ENCODE data around the gene CAB39L. TPM values are rescaled to one million over a fixed set of nuclear protein-coding genes. Genes with fewer than 3 reads are reported as not detected.

CAB39L gene
- polyA plus RNA-seq, 1 of the 3 experiments (the other 2 are of a cell fraction) = 2.6 TPM

DNA sequence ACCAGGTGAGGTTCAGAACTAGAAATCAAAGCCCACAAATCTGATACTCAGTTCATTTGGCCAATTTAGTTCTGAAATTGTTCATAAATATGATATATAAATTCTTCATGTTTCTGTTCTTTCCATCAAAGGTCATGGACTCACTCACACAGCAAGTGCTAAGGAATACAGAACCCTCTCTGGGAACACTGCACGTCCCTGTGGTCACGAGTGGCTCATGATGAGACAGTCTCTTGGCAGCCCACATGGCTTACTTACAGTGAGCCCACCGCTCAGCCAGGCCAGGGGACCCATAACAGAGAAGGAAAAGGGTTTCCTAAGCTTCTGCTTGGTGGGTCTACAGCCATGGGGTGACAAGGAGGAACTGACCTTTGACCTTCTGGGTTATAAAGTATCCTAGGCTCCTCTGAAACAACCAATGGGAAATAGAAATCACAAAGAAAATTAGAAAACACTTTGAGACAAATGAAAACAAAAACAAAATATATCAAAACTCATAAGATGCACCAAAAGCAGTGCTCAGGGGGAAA, 128.8 kb downstream of the CAB39L start:
- H3K9me3 ChIP-seq = no peaks in the 10 kb centered on the region
- H3K27me3 ChIP-seq (ENCODE audit: insufficient read depth) = no peaks in the 10 kb centered on the region
- H3K9ac ChIP-seq = no peak overlapping the region
- no peaks in the 10 kb centered on the region for H3K9me2 ChIP-seq
- peaks cover 2 to 14% of the 10 kb centered on the region in 2 experiments; a peak in 3 of 4 replicates for H3K4me1 ChIP-seq (ENCODE audit: control insufficient read depth in 1 of 2, insufficient read depth in 2 of 2, low read depth in 1 of 2, low read length in 1 of 2)
- WGBS (ENCODE audit: low lambda C conversion rate) = 89% methylated on average over 3 of the region's 3 CpGs
- no peaks in the 10 kb centered on the region for H4K20me1 ChIP-seq (ENCODE audit: insufficient read depth)
- no peaks in the 10 kb centered on the region for H3K36me3 ChIP-seq (replicated peaks in 1 of 2; ENCODE audit: control insufficient read depth in 1 of 2, insufficient read depth in 2 of 2, low read length in 1 of 2)
- POLR2A ChIA-PET = no interaction called here
- TF ChIP-seq EZH2phosphoT487 (IDR thresholded peaks at IDR 0.05; ENCODE audit: borderline replicate concordance, low read depth) = no peak
- TF ChIP-seq, protein P1, sequence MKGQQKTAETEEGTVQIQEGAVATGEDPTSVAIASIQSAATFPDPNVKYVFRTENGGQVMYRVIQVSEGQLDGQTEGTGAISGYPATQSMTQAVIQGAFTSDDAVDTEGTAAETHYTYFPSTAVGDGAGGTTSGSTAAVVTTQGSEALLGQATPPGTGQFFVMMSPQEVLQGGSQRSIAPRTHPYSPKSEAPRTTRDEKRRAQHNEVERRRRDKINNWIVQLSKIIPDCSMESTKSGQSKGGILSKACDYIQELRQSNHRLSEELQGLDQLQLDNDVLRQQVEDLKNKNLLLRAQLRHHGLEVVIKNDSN (IDR thresholded peaks at IDR 0.05; ENCODE audit: borderline replicate concordance, low read depth) = no peak
- no peak for TF ChIP-seq POLR2AphosphoS5 (IDR thresholded peaks at IDR 0.05; ENCODE audit: low read depth, low read length)
- no peak for TF ChIP-seq GABPA (IDR thresholded peaks at IDR 0.05; ENCODE audit: low read depth)
- TF ChIP-seq, protein P2, sequence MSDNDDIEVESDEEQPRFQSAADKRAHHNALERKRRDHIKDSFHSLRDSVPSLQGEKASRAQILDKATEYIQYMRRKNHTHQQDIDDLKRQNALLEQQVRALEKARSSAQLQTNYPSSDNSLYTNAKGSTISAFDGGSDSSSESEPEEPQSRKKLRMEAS (IDR thresholded peaks at IDR 0.05; ENCODE audit: low read depth) = no peak
- TF ChIP-seq NFIC (IDR thresholded peaks at IDR 0.05; ENCODE audit: borderline replicate concordance) = no peak
- no peak for TF ChIP-seq ELF1 (IDR thresholded peaks at IDR 0.05)
- no peak for TF ChIP-seq MXI1 (IDR thresholded peaks at IDR 0.05; ENCODE audit: low read depth, low read length)
- H3F3A ChIP-seq (replicated peaks; ENCODE audit: insufficient read depth) = no peaks in the 10 kb centered on the region
- no peak overlapping the region for H3K4me3 ChIP-seq (ENCODE audit: low read depth in 2 of 2, low read length in 1 of 2)
- DNase-seq = no peak
- no peak overlapping the region for H3K4me2 ChIP-seq
- H3K27ac ChIP-seq (ENCODE audit: low read depth in 2 of 2, low read length in 1 of 2) = peak overlapping the region in 1 of 2 experiments; percentile 91; a peak in 1 of 4 replicates
- H2AFZ ChIP-seq (ENCODE audit: low read depth) = no peak overlapping the region; the same call in 1 of the 2 replicates
- CTCF ChIA-PET = no interaction called here
- H3K79me2 ChIP-seq (ENCODE audit: insufficient read depth) = no peaks in the 10 kb centered on the region

DNA sequence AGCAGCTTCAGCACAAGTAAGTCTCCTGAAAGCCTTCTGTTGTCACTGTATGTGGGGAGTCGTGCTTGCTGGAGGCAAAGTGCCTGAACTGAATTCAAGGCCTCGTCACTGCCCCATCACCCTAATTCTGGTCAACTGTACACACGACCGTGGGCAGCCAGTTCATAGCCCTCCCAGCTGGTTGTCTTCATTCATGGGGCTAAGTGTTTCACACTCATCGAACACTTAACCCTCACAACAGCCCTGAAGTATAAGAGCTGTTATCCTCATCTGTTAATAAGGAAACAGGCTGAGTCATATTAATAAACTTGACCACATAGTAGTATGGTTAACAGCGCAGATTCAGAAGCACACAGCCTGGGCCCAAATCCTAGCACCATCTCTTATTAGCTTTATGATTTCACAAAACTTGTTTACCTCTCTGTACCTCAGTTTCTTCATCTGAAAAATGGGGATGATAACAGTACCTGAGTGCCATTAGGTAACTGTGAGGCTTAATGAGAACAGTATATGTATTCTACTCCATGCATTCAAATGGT, 129.5 kb downstream of the CAB39L start:
- CTCF ChIA-PET = interaction anchor here (1.6 kb wide), 1 partner anchor 293 kb away, joined by 7 read pairs; no protein-coding TSS in a partner anchor
- no peaks in the 10 kb centered on the region for H3K9me3 ChIP-seq
- no peaks in the 10 kb centered on the region for H3K27me3 ChIP-seq (ENCODE audit: insufficient read depth)
- no peak overlapping the region for H3K4me3 ChIP-seq (ENCODE audit: low read depth in 2 of 2, low read length in 1 of 2)
- H3K4me1 ChIP-seq (ENCODE audit: control insufficient read depth in 1 of 2, insufficient read depth in 2 of 2, low read depth in 1 of 2, low read length in 1 of 2) = peaks cover 5 to 14% of the 10 kb centered on the region in 2 experiments; a peak in 2 of 4 replicates
- DNase-seq = no peak
- H3K4me2 ChIP-seq = peak overlapping the region; percentile 64
- POLR2A ChIA-PET = no interaction called here
- H3F3A ChIP-seq (replicated peaks; ENCODE audit: insufficient read depth) = no peaks in the 10 kb centered on the region
- H4K20me1 ChIP-seq (ENCODE audit: insufficient read depth) = no peaks in the 10 kb centered on the region
- H3K36me3 ChIP-seq (replicated peaks in 1 of 2; ENCODE audit: control insufficient read depth in 1 of 2, insufficient read depth in 2 of 2, low read length in 1 of 2) = no peaks in the 10 kb centered on the region
- no peaks in the 10 kb centered on the region for H3K9me2 ChIP-seq
- no peaks in the 10 kb centered on the region for H3K79me2 ChIP-seq (ENCODE audit: insufficient read depth)
- 90% methylated on average over 6 of the region's 6 CpGs for WGBS (ENCODE audit: low lambda C conversion rate)
- H3K27ac ChIP-seq (ENCODE audit: low read depth in 2 of 2, low read length in 1 of 2) = peak overlapping the region in 1 of 2 experiments; percentile 91; a peak in 2 of 4 replicates
- H3K9ac ChIP-seq = peak overlapping the region; percentile 12; the same call in 1 of the 2 replicates
- H2AFZ ChIP-seq (ENCODE audit: low read depth) = peak overlapping the region; percentile 80
- no peak for TF ChIP-seq SIN3A (IDR thresholded peaks at IDR 0.05; ENCODE audit: borderline replicate concordance, low read depth, low read length)
- TF ChIP-seq FOSL2 (IDR thresholded peaks at IDR 0.05; ENCODE audit: borderline replicate concordance, low read depth) = no peak
- no peak for TF ChIP-seq RFX5 (IDR thresholded peaks at IDR 0.05; ENCODE audit: low read length)
- TF ChIP-seq, protein P3, sequence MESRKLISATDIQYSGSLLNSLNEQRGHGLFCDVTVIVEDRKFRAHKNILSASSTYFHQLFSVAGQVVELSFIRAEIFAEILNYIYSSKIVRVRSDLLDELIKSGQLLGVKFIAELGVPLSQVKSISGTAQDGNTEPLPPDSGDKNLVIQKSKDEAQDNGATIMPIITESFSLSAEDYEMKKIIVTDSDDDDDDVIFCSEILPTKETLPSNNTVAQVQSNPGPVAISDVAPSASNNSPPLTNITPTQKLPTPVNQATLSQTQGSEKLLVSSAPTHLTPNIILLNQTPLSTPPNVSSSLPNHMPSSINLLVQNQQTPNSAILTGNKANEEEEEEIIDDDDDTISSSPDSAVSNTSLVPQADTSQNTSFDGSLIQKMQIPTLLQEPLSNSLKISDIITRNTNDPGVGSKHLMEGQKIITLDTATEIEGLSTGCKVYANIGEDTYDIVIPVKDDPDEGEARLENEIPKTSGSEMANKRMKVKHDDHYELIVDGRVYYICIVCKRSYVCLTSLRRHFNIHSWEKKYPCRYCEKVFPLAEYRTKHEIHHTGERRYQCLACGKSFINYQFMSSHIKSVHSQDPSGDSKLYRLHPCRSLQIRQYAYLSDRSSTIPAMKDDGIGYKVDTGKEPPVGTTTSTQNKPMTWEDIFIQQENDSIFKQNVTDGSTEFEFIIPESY (IDR thresholded peaks at IDR 0.05; ENCODE audit: borderline replicate concordance, low read depth) = no peak
- no peak for TF ChIP-seq TCF12 (IDR thresholded peaks at IDR 0.05)
- no peak for TF ChIP-seq SMC3 (IDR thresholded peaks at IDR 0.05; ENCODE audit: low read depth, low read length)
- TF ChIP-seq FOXJ3 (CRISPR knock-in tag; IDR thresholded peaks at IDR 0.05) = no peak
- TF ChIP-seq, protein P4, sequence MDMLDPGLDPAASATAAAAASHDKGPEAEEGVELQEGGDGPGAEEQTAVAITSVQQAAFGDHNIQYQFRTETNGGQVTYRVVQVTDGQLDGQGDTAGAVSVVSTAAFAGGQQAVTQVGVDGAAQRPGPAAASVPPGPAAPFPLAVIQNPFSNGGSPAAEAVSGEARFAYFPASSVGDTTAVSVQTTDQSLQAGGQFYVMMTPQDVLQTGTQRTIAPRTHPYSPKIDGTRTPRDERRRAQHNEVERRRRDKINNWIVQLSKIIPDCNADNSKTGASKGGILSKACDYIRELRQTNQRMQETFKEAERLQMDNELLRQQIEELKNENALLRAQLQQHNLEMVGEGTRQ (IDR thresholded peaks at IDR 0.05; ENCODE audit: borderline replicate concordance, low read depth, low read length) = no peak
- TF ChIP-seq RXRA (IDR thresholded peaks at IDR 0.05; ENCODE audit: borderline replicate concordance, low read depth) = no peak
- TF ChIP-seq POLR2AphosphoS5 (IDR thresholded peaks at IDR 0.05; ENCODE audit: low read depth, low read length) = no peak
- no peak for TF ChIP-seq RAD21 (IDR thresholded peaks at IDR 0.05; ENCODE audit: low read length)
- no peak for TF ChIP-seq ELF1 (IDR thresholded peaks at IDR 0.05)
- no peak for TF ChIP-seq NRF1 (IDR thresholded peaks at IDR 0.05; ENCODE audit: low read depth, low read length)
- TF ChIP-seq, protein P5, sequence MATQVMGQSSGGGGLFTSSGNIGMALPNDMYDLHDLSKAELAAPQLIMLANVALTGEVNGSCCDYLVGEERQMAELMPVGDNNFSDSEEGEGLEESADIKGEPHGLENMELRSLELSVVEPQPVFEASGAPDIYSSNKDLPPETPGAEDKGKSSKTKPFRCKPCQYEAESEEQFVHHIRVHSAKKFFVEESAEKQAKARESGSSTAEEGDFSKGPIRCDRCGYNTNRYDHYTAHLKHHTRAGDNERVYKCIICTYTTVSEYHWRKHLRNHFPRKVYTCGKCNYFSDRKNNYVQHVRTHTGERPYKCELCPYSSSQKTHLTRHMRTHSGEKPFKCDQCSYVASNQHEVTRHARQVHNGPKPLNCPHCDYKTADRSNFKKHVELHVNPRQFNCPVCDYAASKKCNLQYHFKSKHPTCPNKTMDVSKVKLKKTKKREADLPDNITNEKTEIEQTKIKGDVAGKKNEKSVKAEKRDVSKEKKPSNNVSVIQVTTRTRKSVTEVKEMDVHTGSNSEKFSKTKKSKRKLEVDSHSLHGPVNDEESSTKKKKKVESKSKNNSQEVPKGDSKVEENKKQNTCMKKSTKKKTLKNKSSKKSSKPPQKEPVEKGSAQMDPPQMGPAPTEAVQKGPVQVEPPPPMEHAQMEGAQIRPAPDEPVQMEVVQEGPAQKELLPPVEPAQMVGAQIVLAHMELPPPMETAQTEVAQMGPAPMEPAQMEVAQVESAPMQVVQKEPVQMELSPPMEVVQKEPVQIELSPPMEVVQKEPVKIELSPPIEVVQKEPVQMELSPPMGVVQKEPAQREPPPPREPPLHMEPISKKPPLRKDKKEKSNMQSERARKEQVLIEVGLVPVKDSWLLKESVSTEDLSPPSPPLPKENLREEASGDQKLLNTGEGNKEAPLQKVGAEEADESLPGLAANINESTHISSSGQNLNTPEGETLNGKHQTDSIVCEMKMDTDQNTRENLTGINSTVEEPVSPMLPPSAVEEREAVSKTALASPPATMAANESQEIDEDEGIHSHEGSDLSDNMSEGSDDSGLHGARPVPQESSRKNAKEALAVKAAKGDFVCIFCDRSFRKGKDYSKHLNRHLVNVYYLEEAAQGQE (IDR thresholded peaks at IDR 0.05; ENCODE audit: low read depth, low read length) = no peak
- TF ChIP-seq MEF2A (IDR thresholded peaks at IDR 0.05; ENCODE audit: borderline replicate concordance, low read depth) = no peak
